Loucy (cell line): ENCODE data around the gene PDE2A.
A peak's percentile ranks its signal among the peaks of the same experiment; 100 is the strongest.

Experiments used
- H2AFZ ChIP-seq: fragments of 200-600 bp; sonication (generic); 2 replicates; pipeline ENCODE4 v1.6.0; 2016; ENCODE audit warnings: antibody characterized with exemption, mild to moderate bottlenecking, low read length, moderate library complexity
- H3F3A ChIP-seq: fragments of 200-600 bp; 2 replicates; pipeline ENCODE4 v1.6.0; 2016; ENCODE audit warnings: antibody characterized with exemption, low read depth, mild to moderate bottlenecking
- H3K27me3 ChIP-seq: fragments of 200-600 bp; sonication (generic); 2 replicates; pipeline ENCODE4 v1.6.1; 2014; ENCODE audit warnings: low read length, mild to moderate bottlenecking; ENCODE audit not compliant: insufficient read depth, poor library complexity, severe bottlenecking
- H3K36me3 ChIP-seq: fragments of 200-600 bp; sonication (generic); 2 replicates; pipeline ENCODE4 v1.6.1; 2016; ENCODE audit warnings: low read length; ENCODE audit not compliant: insufficient read depth
- H3K4me1 ChIP-seq: fragments of 200-600 bp; sonication (generic); 2 replicates; pipeline ENCODE4 v1.5.1; 2014; ENCODE audit warnings: low read length, mild to moderate bottlenecking; ENCODE audit not compliant: insufficient read depth, poor library complexity, severe bottlenecking
- H3K4me2 ChIP-seq: fragments of 200-600 bp; sonication (generic); 2 replicates; pipeline ENCODE4 v1.6.0; 2014; ENCODE audit warnings: antibody characterized with exemption, low read length, low read depth, mild to moderate bottlenecking; ENCODE audit not compliant: poor library complexity, severe bottlenecking
- H3K4me3 ChIP-seq: fragments of 200-600 bp; sonication (generic); 2 replicates; pipeline ENCODE4 v1.5.1; 2014; ENCODE audit warnings: low read length, mild to moderate bottlenecking, mixed read lengths; ENCODE audit not compliant: poor library complexity, severe bottlenecking
- H3K79me2 ChIP-seq: fragments of 200-600 bp; sonication (generic); 2 replicates; pipeline ENCODE4 v1.6.1; 2014; ENCODE audit warnings: low read length; ENCODE audit not compliant: insufficient read depth
- H3K9ac ChIP-seq: fragments of 200-600 bp; sonication (generic); 2 replicates; pipeline ENCODE4 v1.6.0; 2014; ENCODE audit warnings: mild to moderate bottlenecking, low read depth, low read length, moderate library complexity; ENCODE audit not compliant: poor library complexity, severe bottlenecking
- H3K9me2 ChIP-seq: fragments of 200-600 bp; sonication (generic); replicated peaks from 2 replicates; pipeline ENCODE4 v1.6.1; 2016; ENCODE audit warnings: low read depth, low read length, mixed read lengths
- H3K9me3 ChIP-seq: fragments of 200-600 bp; sonication (generic); 2 replicates; pipeline ENCODE4 v1.6.1; 2014; ENCODE audit warnings: mild to moderate bottlenecking, antibody characterized with exemption, low read length, low read depth; ENCODE audit not compliant: insufficient read depth
- H4K20me1 ChIP-seq: fragments of 200-600 bp; sonication (generic); 2 replicates; pipeline ENCODE4 v1.6.0; 2014; ENCODE audit warnings: antibody characterized with exemption, low read length, mild to moderate bottlenecking; ENCODE audit not compliant: insufficient read depth, poor library complexity, severe bottlenecking
- CTCF ChIP-seq: fragments of 200-600 bp; sonication (generic); conservative IDR thresholded peaks from 2 replicates; pipeline ENCODE4 v1.5.1; 2014; ENCODE audit warnings: mild to moderate bottlenecking, antibody characterized with exemption, low read length
- EZH2phosphoT487 ChIP-seq: fragments of 200-600 bp; IDR thresholded peaks from 2 replicates; pipeline ENCODE4 v1.6.1; 2018; ENCODE audit warnings: antibody characterized with exemption, mild to moderate bottlenecking, moderate library complexity, borderline replicate concordance

The PDE2A gene

DNA sequence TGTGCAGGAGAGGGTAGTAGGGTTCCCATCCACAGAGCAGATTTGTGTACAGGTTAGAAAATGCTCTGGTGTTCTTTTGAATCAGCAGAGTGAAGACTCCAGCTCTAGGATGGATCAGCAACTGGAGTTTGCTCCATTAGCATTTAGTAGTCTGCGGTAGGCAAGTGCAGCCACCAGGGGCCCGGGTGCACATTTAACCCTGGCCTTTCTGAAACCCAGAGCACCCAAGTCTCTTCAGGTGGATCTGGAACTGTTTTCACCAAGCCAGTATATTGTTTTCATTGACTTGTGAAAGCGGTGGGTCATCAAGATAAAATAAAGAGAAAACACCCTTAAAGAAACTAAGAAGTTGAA is 139.1 kb downstream of the PDE2A start:
- TF ChIP-seq CTCF (peak; percentile 25; the same call in 1 of the 2 replicates), EZH2phosphoT487 (no peak)
- Histone ChIP-seq H3K9me2 (no peaks in the 10 kb centered on the region), H3K36me3 (no peaks in the 10 kb centered on the region), H3K4me3 (no peak overlapping the region), H3K9ac (no peak overlapping the region), H3K4me1 (no peaks in the 10 kb centered on the region), H3K9me3 (no peaks in the 10 kb centered on the region), H3K4me2 (no peak overlapping the region), H3F3A (no peaks in the 10 kb centered on the region), H3K79me2 (no peaks in the 10 kb centered on the region), H2AFZ (no peak overlapping the region), H3K27me3 (no peaks in the 10 kb centered on the region), H4K20me1 (no peaks in the 10 kb centered on the region)

- Histone ChIP-seq H3K4me2 (no peak overlapping the region), H4K20me1 (no peaks in the 10 kb centered on the region), H3K9me3 (no peaks in the 10 kb centered on the region), H2AFZ (no peak overlapping the region), H3K4me3 (no peak overlapping the region), H3K79me2 (no peaks in the 10 kb centered on the region), H3K36me3 (no peaks in the 10 kb centered on the region), H3K9me2 (no peaks in the 10 kb centered on the region), H3K9ac (no peak overlapping the region), H3K27me3 (no peaks in the 10 kb centered on the region), H3F3A (no peaks in the 10 kb centered on the region), H3K4me1 (no peaks in the 10 kb centered on the region)
- TF ChIP-seq EZH2phosphoT487 (no peak), CTCF (no peak)
Measured at GRCh38 chr11:72534371-72535193, 139.6 kb downstream of the PDE2A start.

DNA sequence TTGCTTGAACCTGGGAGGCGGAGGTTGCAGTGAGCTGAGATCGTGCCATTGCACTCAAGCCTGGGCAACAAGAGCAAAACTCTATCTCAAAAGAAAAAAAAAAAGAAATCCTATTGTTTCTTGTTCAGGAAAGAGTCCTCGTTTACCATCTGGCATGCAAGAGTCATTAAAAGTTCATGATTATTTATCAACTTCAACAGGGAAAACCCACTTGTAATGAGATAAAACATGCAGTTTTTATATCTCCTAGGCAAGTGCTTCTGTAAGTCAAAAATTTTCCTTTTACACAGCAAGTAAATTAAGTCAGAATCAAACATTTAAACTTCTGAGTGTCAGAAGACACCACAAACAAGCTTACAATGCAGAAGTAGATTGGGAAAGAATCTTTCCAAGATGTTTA is 145.2 kb downstream of the PDE2A start:
- H3K9me3 ChIP-seq, result no peaks in the 10 kb centered on the region
- no peak overlapping the region for H2AFZ ChIP-seq
- no peaks in the 10 kb centered on the region for H3K9me2 ChIP-seq
- no peaks in the 10 kb centered on the region for H3K36me3 ChIP-seq
- no peak overlapping the region for H3K9ac ChIP-seq
- no peaks in the 10 kb centered on the region for H3K79me2 ChIP-seq
- H4K20me1 ChIP-seq, result no peaks in the 10 kb centered on the region
- no peaks in the 10 kb centered on the region for H3K4me1 ChIP-seq
- no peaks in the 10 kb centered on the region for H3K27me3 ChIP-seq
- H3K4me3 ChIP-seq, result no peak overlapping the region
- H3K4me2 ChIP-seq, result no peak overlapping the region
- no peaks in the 10 kb centered on the region for H3F3A ChIP-seq
- TF ChIP-seq EZH2phosphoT487 (no peak), CTCF (no peak)
